GM12872 (cell line): Measurements from ENCODE around the gene PAX9.

Experiments used
- TF ChIP-seq, protein P1 (sequence below): IDR thresholded peaks from 3 replicates; pipeline ENCODE4 v1.5.1; 2011; ENCODE audit warnings: low read depth, mild to moderate bottlenecking, low read length, moderate library complexity; ENCODE audit not compliant: insufficient read depth

PAX9 gene

DNA sequence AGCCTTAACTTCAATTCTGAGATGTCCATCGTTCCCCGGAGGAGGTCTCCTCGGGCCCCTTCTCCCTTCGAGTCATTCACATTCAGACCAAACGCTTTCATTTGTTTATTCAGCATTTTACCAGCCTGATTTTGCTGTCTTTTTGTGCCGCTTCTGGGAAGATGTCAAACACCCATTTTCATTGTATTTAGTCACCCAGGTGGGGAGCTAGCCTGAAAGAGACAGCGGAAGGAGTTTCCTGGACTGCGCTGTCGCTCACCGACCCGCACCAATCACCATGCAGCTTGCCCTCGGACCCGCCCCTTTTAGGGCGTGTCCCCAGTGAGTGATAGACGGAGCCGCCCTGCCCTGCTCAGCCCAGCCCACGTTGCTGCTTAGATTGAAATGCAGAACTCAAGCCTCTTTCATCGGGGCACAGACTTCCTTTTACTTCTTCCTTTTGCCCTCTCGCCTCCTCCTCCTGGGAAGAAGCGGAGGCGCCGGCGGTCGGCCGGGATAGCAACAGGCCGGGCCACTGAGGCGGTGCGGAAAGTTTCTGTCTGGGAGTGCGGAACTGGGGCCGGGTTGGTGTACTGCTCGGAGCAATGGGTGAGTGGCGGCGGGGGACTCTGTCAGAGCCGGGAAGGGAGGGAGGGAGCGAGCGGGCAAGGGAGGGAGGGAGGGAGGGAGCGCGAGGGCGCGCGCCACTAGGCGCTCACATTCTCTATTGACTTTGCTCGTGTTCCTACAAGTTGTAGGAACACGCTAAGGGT, at the start of gene PAX9:
PAX9 (plus strand) TSS at position 355 of the 752 bp plus-strand sequence; CDS start at position 585, 230 bp downstream.
- TF ChIP-seq, protein P1, sequence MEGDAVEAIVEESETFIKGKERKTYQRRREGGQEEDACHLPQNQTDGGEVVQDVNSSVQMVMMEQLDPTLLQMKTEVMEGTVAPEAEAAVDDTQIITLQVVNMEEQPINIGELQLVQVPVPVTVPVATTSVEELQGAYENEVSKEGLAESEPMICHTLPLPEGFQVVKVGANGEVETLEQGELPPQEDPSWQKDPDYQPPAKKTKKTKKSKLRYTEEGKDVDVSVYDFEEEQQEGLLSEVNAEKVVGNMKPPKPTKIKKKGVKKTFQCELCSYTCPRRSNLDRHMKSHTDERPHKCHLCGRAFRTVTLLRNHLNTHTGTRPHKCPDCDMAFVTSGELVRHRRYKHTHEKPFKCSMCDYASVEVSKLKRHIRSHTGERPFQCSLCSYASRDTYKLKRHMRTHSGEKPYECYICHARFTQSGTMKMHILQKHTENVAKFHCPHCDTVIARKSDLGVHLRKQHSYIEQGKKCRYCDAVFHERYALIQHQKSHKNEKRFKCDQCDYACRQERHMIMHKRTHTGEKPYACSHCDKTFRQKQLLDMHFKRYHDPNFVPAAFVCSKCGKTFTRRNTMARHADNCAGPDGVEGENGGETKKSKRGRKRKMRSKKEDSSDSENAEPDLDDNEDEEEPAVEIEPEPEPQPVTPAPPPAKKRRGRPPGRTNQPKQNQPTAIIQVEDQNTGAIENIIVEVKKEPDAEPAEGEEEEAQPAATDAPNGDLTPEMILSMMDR, result no peak

DNA sequence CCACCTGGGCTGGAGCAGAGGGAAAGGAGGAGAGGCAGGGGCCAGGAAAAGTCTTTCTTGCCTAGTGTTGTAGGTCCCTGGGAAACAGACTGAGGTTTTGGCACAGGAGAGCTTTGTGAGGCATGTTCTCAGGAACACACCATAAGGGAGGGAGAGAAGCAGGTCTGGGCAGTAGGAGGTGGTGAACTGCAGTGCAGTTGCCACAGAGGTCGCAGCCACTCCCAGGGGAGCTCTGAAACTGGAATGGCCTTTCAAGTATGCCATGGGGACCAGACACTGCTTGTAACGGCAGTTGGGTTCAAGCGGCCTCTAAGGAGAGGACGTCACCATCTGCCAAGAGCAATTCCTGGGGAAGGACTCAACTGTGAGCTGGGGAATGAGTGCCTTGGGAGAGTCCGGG, 43.8 kb upstream of the PAX9 start:
- TF ChIP-seq, protein P1, result no peak

DNA sequence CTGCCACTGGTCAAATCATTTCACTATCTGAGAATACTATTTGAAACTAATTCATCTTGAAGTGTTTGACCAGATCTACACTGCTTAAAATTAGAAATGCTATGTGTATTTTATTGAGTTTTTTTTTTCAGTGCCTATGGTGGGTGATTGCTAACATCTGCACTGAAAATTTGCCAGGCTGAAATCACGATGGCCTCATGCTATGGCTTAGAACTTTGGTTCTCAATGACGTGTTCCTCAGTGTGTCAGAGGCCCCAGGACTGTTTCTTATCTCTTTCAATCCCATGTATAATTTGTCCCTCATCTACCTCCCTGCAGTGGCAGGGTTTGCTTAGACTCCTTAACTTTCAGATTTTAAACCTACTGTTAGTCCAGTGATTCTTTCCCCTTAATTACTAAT, 43.0 kb upstream of the PAX9 start:
- TF ChIP-seq, protein P1, result no peak

DNA sequence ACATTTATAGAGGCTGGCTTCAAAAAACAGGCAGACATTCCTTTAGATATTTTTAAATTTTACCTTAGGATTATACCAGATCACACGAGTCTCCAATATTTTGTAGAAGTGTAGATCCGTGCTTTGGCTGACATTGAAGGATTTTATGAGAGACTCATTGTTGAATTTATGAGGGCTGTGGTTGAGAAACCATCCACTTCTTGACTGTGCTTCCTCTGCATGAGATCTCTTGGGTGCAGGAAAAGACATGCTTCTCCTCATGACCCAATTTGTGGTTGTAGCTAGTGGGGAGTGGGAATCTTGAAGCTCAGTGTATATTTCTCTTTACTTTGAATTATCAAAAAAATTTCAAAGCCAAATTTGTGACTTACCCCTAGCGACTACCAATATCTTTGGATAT, 42.5 kb upstream of the PAX9 start:
- TF ChIP-seq, protein P1, result no peak

DNA sequence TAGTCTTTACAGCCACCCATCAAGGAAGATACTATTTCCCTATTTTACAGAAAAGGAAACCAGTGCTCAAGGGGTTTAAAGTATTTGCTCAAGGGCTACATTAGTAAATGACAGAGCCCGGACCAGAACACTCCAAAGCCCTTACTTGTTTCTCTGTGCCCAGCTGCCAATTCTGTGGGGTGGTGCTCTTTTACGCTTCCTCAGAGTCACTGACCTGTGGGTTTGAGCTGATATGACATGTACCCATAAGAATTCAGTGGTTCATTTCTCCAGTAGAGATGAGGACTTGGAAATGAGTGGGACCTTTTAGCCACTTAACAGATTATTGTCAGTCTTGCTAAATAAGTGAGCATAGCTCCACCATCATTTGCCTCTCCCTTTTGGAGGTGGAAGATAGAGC, 41.8 kb upstream of the PAX9 start:
- TF ChIP-seq, protein P1, result no peak

DNA sequence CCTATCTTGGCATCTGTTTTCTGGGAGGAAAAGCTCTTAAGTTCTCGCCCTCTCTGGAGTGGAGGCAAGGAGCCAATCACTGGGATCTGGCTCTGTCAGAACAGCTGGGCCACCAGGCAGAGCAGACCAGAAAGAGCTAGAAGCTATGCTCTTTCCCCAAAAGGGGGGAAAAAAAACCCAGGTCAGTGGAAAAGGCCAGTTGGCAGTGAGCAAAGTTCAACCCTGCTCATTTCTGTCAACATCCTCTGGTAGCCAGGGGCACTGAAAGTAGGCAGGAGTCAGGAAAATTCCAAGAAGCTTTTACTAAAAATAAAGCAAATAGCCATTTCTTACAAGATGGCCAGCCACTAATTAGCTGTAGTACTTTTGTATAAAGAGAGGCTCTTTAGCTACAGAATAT, 36.6 kb upstream of the PAX9 start:
- TF ChIP-seq, protein P1, result no peak

DNA sequence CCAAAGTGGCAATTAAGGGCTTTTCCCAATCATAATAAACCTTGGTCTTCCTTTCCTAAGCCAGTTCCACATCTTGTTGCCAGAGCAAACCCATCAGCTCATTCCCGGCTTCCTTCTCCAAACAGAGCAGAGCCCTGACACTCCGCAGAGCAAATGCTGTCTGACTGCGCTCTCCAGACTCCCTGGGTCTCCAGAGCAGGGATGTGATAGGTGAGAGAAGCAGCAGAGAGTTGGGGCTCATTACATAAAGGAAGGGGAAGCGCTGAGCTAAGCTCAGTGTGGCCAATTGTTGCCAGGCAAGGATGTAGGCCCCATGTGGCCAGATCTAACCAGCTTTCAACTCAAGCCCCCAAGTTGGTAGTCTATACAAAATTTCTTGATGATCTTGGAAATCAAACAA, 36.2 kb upstream of the PAX9 start:
- TF ChIP-seq, protein P1, result no peak

DNA sequence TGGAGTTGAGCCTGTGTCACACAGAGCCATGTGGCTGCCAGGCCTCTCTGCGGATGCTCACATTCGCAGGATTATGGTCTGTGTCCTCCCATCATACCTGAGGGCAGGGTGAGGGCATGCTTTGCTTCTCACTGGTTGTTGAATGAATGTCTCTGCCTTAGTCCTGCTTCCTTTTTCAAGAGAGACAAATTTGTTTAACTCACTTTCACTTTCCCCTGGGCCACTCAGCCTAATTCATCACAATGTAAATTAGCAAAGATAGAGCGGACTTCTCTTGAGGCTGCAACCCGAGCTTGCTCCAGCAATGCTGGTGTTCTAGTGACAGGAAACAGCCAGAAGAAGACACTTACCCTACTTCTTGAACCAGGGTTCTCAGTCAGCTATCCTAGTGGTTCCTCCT, 35.5 kb upstream of the PAX9 start:
- TF ChIP-seq, protein P1, result no peak
